PC-9 (cell line): ENCODE results near the gene RAB24. TPM values are rescaled to one million over a fixed set of nuclear protein-coding genes. Genes with fewer than 3 reads are reported as not detected.

Experiments used
- BruUV-seq: library from RNA; stranded (reverse); fragments of 400-500 nt; replicated peaks from 2 replicates; lab custom pipeline; 2021; lab: Mats Ljungman, UMichigan
- CTCF ChIA-PET: fragments of 300-600 bp; sonication (Branson Sonifier 250); formaldehyde crosslinking; loops from one replicate; lab custom pipeline; 2022; ENCODE audit warnings: antibody characterized with exemption; lab: Charles Lee
- POLR2A ChIA-PET: fragments of 300-600 bp; sonication (Branson Sonifier 250); formaldehyde crosslinking; loops from one replicate; lab custom pipeline; 2022; ENCODE audit warnings: antibody characterized with exemption; ENCODE audit not compliant: unreplicated experiment; lab: Charles Lee
- DNase-seq, 2 experiments: peaks; one replicate each; pipeline versions ENCODE4 v3.0.0 to v3.0.0-alpha.2; 2015 to 2022; ENCODE audit warnings: mixed read lengths in 1 of 2
- H2AFZ ChIP-seq: fragments of 200-600 bp; sonication (generic); 2 replicates; pipeline ENCODE4 v1.8.1; 2017; ENCODE audit warnings: antibody characterized with exemption
- H3F3A ChIP-seq: fragments of 200-600 bp; sonication (generic); 2 replicates; pipeline ENCODE4 v1.8.1; 2017; ENCODE audit warnings: antibody characterized with exemption, mild to moderate bottlenecking, low read depth; ENCODE audit not compliant: insufficient read depth
- H3K27ac ChIP-seq: fragments of 200-600 bp; sonication (generic); 2 replicates; pipeline ENCODE4 v1.6.1; 2016; ENCODE audit warnings: mixed run types
- H3K27me3 ChIP-seq: fragments of 200-600 bp; sonication (generic); 2 replicates; pipeline ENCODE4 v1.6.1; 2016; ENCODE audit warnings: low read depth, mixed run types; ENCODE audit not compliant: insufficient read depth
- H3K36me3 ChIP-seq: fragments of 200-600 bp; sonication (generic); 2 replicates; pipeline ENCODE4 v1.6.1; 2016; ENCODE audit warnings: low read depth, mixed run types
- H3K4me1 ChIP-seq: fragments of 200-600 bp; sonication (generic); replicated peaks from 2 replicates; pipeline ENCODE4 v1.6.1; 2016; ENCODE audit warnings: mixed run types; ENCODE audit not compliant: insufficient read depth
- H3K4me2 ChIP-seq: fragments of 200-600 bp; sonication (generic); 2 replicates; pipeline ENCODE4 v1.6.1; 2017; ENCODE audit warnings: mixed run types
- H3K4me3 ChIP-seq: fragments of 200-600 bp; sonication (generic); 2 replicates; pipeline ENCODE4 v1.6.1; 2016; ENCODE audit warnings: mixed run types
- H3K79me2 ChIP-seq: fragments of 200-600 bp; sonication (generic); 2 replicates; pipeline ENCODE4 v1.6.1; 2017; ENCODE audit warnings: low read depth, mixed run types
- H3K9me2 ChIP-seq: fragments of 200-600 bp; sonication (generic); 2 replicates; pipeline ENCODE4 v1.8.1; 2017; ENCODE audit warnings: mild to moderate bottlenecking; ENCODE audit not compliant: insufficient read depth
- H3K9me3 ChIP-seq: fragments of 200-600 bp; sonication (generic); 2 replicates; pipeline ENCODE4 v1.8.1; 2016; ENCODE audit warnings: low read depth; ENCODE audit not compliant: insufficient read depth
- H4K20me1 ChIP-seq: fragments of 200-600 bp; sonication (generic); 2 replicates; pipeline ENCODE4 v1.8.1; 2017; ENCODE audit not compliant: insufficient read depth
- CTCF ChIP-seq: fragments of 200-600 bp; sonication (generic); conservative IDR thresholded peaks from 2 replicates; pipeline ENCODE4 v1.6.1; 2017; ENCODE audit warnings: mixed run types, antibody characterized with exemption, mild to moderate bottlenecking, moderate library complexity
- EZH2 ChIP-seq: fragments of 200-600 bp; sonication (generic); IDR thresholded peaks from 2 replicates; pipeline ENCODE4 v1.8.0; 2017; ENCODE audit warnings: antibody characterized with exemption, low read depth
- intact Hi-C: fragments of 100-400 bp; cut with micrococcal nuclease; formaldehyde crosslinking; loops from one replicate; pipeline ENCODE4 v1.10.0; 2022; ENCODE audit not compliant: unreplicated experiment
- total RNA-seq: library from RNA; stranded (reverse); gene quantifications from 2 replicates; pipeline ENCODE4 v1.2.3, GENCODE V29; 2021

The RAB24 gene
- total RNA-seq, 1 experiment from 2014 or later: 16.9 TPM

GRCh38 chr5:177269232-177269895, 34.2 kb downstream of the RAB24 start:
- no peak for TF ChIP-seq CTCF
- TF ChIP-seq EZH2: no peak
- intact Hi-C loops: loop anchor here (10.0 kb wide), 1 partner anchor 225 kb away; no protein-coding TSS in a partner anchor
- Histone ChIP-seq H3K27ac (no peak overlapping the region), H3K9me3 (no peaks in the 10 kb centered on the region), H3K9me2 (no peaks in the 10 kb centered on the region), H3F3A (peaks cover 6% of the 10 kb centered on the region; the same call in 1 of the 2 replicates), H3K27me3 (no peaks in the 10 kb centered on the region), H3K4me1 (no peaks in the 10 kb centered on the region), H4K20me1 (no peaks in the 10 kb centered on the region), H3K36me3 (peaks cover 20% of the 10 kb centered on the region; the same call in 1 of the 2 replicates), H3K4me2 (no peak overlapping the region), H3K4me3 (no peak overlapping the region), H3K79me2 (no peaks in the 10 kb centered on the region), H2AFZ (no peak overlapping the region)
- POLR2A ChIA-PET: no interaction called here
- no peak for DNase-seq
- BruUV-seq: no TSS peak
- CTCF ChIA-PET: no interaction called here

GRCh38 chr5:177265395-177265794, 38.1 kb downstream of the RAB24 start:
- no peaks in the 10 kb centered on the region for H3K27me3 ChIP-seq
- no peak overlapping the region for H3K4me3 ChIP-seq
- no peaks in the 10 kb centered on the region for H3K9me3 ChIP-seq
- ChIA-PET POLR2A (no interaction called here), CTCF (no interaction called here)
- no peak overlapping the region for H2AFZ ChIP-seq
- H3K27ac ChIP-seq: no peak overlapping the region
- no peaks in the 10 kb centered on the region for H3K9me2 ChIP-seq
- no peaks in the 10 kb centered on the region for H3K4me1 ChIP-seq
- TF ChIP-seq CTCF (no peak), EZH2 (no peak)
- intact Hi-C loops: loop anchor here (10.0 kb wide), 1 partner anchor 221 kb away; no protein-coding TSS in a partner anchor
- H3K36me3 ChIP-seq: peaks cover 18% of the 10 kb centered on the region; the same call in 1 of the 2 replicates
- DNase-seq: no peak
- no TSS peak for BruUV-seq
- H4K20me1 ChIP-seq: no peaks in the 10 kb centered on the region
- H3K4me2 ChIP-seq: no peak overlapping the region
- H3F3A ChIP-seq: peaks cover 5% of the 10 kb centered on the region; the same call in 1 of the 2 replicates
- no peaks in the 10 kb centered on the region for H3K79me2 ChIP-seq

- H4K20me1 ChIP-seq: no peaks in the 10 kb centered on the region
- H3K9me2 ChIP-seq: no peaks in the 10 kb centered on the region
- H3K27me3 ChIP-seq: no peaks in the 10 kb centered on the region
- H3K4me1 ChIP-seq: no peaks in the 10 kb centered on the region
- H3K27ac ChIP-seq: no peak overlapping the region
- H3K4me3 ChIP-seq: no peak overlapping the region
- no peak for DNase-seq
- H3K4me2 ChIP-seq: no peak overlapping the region
- ChIA-PET CTCF (no interaction called here), POLR2A (no interaction called here)
- BruUV-seq: no TSS peak
- intact Hi-C loops: loop anchor here (10.0 kb wide), 1 partner anchor 219 kb away; no protein-coding TSS in a partner anchor
- TF ChIP-seq CTCF (no peak), EZH2 (no peak)
- H2AFZ ChIP-seq: no peak overlapping the region
- peaks cover 12% of the 10 kb centered on the region for H3K36me3 ChIP-seq
- no peaks in the 10 kb centered on the region for H3K9me3 ChIP-seq
- H3K79me2 ChIP-seq: no peaks in the 10 kb centered on the region
- H3F3A ChIP-seq: peaks cover 6% of the 10 kb centered on the region; the same call in 1 of the 2 replicates
Observed at GRCh38 chr5:177264178-177264577, 39.3 kb downstream of the RAB24 start.
